VCaP (cell line): Measurements from ENCODE around the gene TIA1.

ENCODE experiments used
- H3K27ac ChIP-seq: fragments of 450-650 bp; 2 replicates; pipeline ENCODE4 v1.5.1; 2017
- CTCF ChIP-seq: fragments of 450-650 bp; conservative IDR thresholded peaks from 2 replicates; pipeline ENCODE4 v1.5.1; 2017; ENCODE audit warnings: mild to moderate bottlenecking, moderate library complexity

Gene TIA1

DNA sequence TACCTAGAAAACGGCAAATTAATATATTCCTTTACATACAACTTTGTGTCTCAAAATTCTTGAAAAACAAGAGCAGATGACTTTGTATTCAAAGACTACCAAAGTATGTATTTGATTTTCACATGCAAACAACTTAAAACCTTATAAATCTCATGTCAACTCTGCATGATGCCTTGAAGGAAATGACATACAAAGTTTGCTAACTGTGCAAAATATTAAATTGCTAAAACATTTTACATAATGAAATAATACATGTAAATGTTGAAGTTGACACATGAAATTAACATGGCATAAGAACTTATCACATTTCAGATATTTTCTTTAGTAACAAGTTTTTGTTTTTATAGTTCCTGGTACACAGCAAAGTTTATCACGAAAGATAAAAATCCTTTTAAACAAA is 36.8 kb downstream of the TIA1 start:
- H3K27ac ChIP-seq = peak overlapping the region; percentile 75
- no peak for TF ChIP-seq CTCF

DNA sequence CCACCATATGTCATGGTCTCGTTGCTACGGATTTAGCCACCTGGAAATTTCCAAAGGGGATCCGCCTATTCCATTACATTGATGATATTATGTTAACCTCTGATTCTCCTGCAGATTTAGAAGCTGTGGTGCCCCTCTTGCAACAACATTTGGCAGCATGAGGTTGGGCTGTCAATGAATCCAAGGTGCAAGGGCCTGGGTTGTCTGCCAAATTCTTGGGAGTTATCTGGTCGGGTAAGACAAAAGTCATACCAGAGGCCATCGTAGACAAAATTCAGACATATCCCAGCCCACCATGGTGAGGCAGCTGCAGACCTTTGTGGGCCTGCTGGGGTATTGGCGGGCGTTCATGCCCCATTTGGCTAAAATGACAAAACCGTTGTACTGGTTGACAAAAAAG is 44.0 kb downstream of the TIA1 start:
- no peak overlapping the region for H3K27ac ChIP-seq
- TF ChIP-seq CTCF = no peak

DNA sequence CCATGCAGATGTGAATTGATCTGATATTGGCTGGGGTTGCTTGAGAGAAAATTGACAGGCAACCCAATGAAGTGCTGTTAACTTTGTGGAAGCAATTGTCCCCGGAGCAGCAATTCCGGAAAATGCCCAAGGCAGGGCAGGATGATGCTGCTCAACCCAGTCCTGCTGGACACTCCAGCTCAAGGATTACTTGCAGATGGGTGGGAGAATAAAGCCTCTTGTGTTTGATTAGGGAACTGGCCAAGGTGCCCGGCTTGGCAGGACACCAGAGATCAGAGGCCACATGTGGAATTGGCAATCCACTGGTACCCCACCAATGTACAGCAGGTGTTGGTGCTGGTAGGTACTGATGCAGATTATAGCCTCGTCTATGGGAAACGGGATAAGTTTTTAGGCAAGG is 45.3 kb downstream of the TIA1 start:
- peak overlapping the region; percentile 66 for H3K27ac ChIP-seq
- no peak for TF ChIP-seq CTCF

GRCh38 chr2:70202236-70202806 is 46.1 kb downstream of the TIA1 start:
- TF ChIP-seq CTCF = no peak

GRCh38 chr2:70201831-70202230 is 46.6 kb downstream of the TIA1 start:
- TF ChIP-seq CTCF = no peak
- peak overlapping the region; percentile 66 for H3K27ac ChIP-seq

More at GRCh38 chr2:70202236-70202806, 46.1 kb downstream of the TIA1 start:
- peak overlapping the region; percentile 66 for H3K27ac ChIP-seq

GRCh38 chr2:70201225-70201768 is 47.1 kb downstream of the TIA1 start:
- TF ChIP-seq CTCF = no peak
- H3K27ac ChIP-seq = peak overlapping the region; percentile 66; the same call in 1 of the 2 replicates

- TF ChIP-seq CTCF = no peak; the same call in 1 of the 2 replicates
- no peak overlapping the region for H3K27ac ChIP-seq
Measured at GRCh38 chr2:70199320-70199864, 49.0 kb downstream of the TIA1 start.
